PC-9 (cell line): Measurements from ENCODE around the gene SHISA6. TPM values are rescaled to one million over a fixed set of nuclear protein-coding genes. Genes with fewer than 3 reads are reported as not detected.

ENCODE experiments used
- BruUV-seq: library from RNA; stranded (reverse); fragments of 400-500 nt; replicated peaks from 2 replicates; lab custom pipeline; 2021; lab: Mats Ljungman, UMichigan
- CTCF ChIA-PET: fragments of 300-600 bp; sonication (Branson Sonifier 250); formaldehyde crosslinking; loops from one replicate; lab custom pipeline; 2022; ENCODE audit warnings: antibody characterized with exemption; lab: Charles Lee
- POLR2A ChIA-PET: fragments of 300-600 bp; sonication (Branson Sonifier 250); formaldehyde crosslinking; loops from one replicate; lab custom pipeline; 2022; ENCODE audit warnings: antibody characterized with exemption; ENCODE audit not compliant: unreplicated experiment; lab: Charles Lee
- DNase-seq, 2 experiments: peaks; one replicate each; pipeline versions ENCODE4 v3.0.0 to v3.0.0-alpha.2; 2015 to 2022; ENCODE audit warnings: mixed read lengths in 1 of 2
- H2AFZ ChIP-seq: fragments of 200-600 bp; sonication (generic); 2 replicates; pipeline ENCODE4 v1.8.1; 2017; ENCODE audit warnings: antibody characterized with exemption
- H3F3A ChIP-seq: fragments of 200-600 bp; sonication (generic); 2 replicates; pipeline ENCODE4 v1.8.1; 2017; ENCODE audit warnings: antibody characterized with exemption, mild to moderate bottlenecking, low read depth; ENCODE audit not compliant: insufficient read depth
- H3K27ac ChIP-seq: fragments of 200-600 bp; sonication (generic); 2 replicates; pipeline ENCODE4 v1.6.1; 2016; ENCODE audit warnings: mixed run types
- H3K27me3 ChIP-seq: fragments of 200-600 bp; sonication (generic); 2 replicates; pipeline ENCODE4 v1.6.1; 2016; ENCODE audit warnings: low read depth, mixed run types; ENCODE audit not compliant: insufficient read depth
- H3K36me3 ChIP-seq: fragments of 200-600 bp; sonication (generic); 2 replicates; pipeline ENCODE4 v1.6.1; 2016; ENCODE audit warnings: low read depth, mixed run types
- H3K4me1 ChIP-seq: fragments of 200-600 bp; sonication (generic); replicated peaks from 2 replicates; pipeline ENCODE4 v1.6.1; 2016; ENCODE audit warnings: mixed run types; ENCODE audit not compliant: insufficient read depth
- H3K4me2 ChIP-seq: fragments of 200-600 bp; sonication (generic); 2 replicates; pipeline ENCODE4 v1.6.1; 2017; ENCODE audit warnings: mixed run types
- H3K4me3 ChIP-seq: fragments of 200-600 bp; sonication (generic); 2 replicates; pipeline ENCODE4 v1.6.1; 2016; ENCODE audit warnings: mixed run types
- H3K79me2 ChIP-seq: fragments of 200-600 bp; sonication (generic); 2 replicates; pipeline ENCODE4 v1.6.1; 2017; ENCODE audit warnings: low read depth, mixed run types
- H3K9me2 ChIP-seq: fragments of 200-600 bp; sonication (generic); 2 replicates; pipeline ENCODE4 v1.8.1; 2017; ENCODE audit warnings: mild to moderate bottlenecking; ENCODE audit not compliant: insufficient read depth
- H3K9me3 ChIP-seq: fragments of 200-600 bp; sonication (generic); 2 replicates; pipeline ENCODE4 v1.8.1; 2016; ENCODE audit warnings: low read depth; ENCODE audit not compliant: insufficient read depth
- H4K20me1 ChIP-seq: fragments of 200-600 bp; sonication (generic); 2 replicates; pipeline ENCODE4 v1.8.1; 2017; ENCODE audit not compliant: insufficient read depth
- EZH2 ChIP-seq: fragments of 200-600 bp; sonication (generic); IDR thresholded peaks from 2 replicates; pipeline ENCODE4 v1.8.0; 2017; ENCODE audit warnings: antibody characterized with exemption, low read depth
- intact Hi-C: fragments of 100-400 bp; cut with micrococcal nuclease; formaldehyde crosslinking; loops from one replicate; pipeline ENCODE4 v1.10.0; 2022; ENCODE audit not compliant: unreplicated experiment
- total RNA-seq: library from RNA; stranded (reverse); gene quantifications from 2 replicates; pipeline ENCODE4 v1.2.3, GENCODE V29; 2021
- TF ChIP-seq, protein P1 (sequence below): fragments of 200-600 bp; sonication (generic); conservative IDR thresholded peaks from 2 replicates; pipeline ENCODE4 v1.6.1; 2017; ENCODE audit warnings: mixed run types, antibody characterized with exemption, mild to moderate bottlenecking, moderate library complexity

Gene SHISA6
- total RNA-seq, 1 experiment from 2014 or later, result not detected

DNA sequence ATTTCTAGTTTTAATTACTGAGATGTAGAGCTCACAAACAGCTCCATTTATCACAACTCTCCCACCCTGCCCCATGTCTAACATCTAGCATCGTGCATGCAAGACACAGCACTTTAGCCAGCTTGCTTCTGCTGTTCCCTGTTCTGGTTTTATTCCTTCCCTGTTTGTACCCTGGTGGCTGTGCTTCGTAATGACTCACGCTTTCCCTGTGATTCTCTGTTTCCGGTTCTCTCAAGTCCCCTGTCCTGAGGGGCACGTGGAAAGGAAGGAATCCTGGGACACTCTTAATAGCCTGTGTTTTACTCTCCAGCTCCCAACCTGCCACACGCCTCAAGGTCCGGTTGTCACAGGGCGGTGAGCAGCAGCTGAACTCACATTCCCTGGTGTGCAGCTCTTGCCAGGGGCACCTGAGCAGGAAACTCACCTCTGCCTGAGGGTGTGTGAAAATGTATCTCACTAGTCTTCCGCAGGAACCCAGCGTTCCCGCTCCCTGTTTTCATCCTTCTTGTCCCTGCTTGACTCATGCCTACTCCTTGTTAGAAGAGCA is 10.6 kb downstream of the SHISA6 start:
- Histone ChIP-seq H3K4me2 (no peak overlapping the region), H3F3A (no peaks in the 10 kb centered on the region), H3K4me3 (no peak overlapping the region), H3K27me3 (peaks cover 46% of the 10 kb centered on the region), H2AFZ (no peak overlapping the region), H3K79me2 (no peaks in the 10 kb centered on the region), H3K4me1 (no peaks in the 10 kb centered on the region), H3K9me2 (no peaks in the 10 kb centered on the region), H4K20me1 (no peaks in the 10 kb centered on the region), H3K36me3 (no peaks in the 10 kb centered on the region), H3K9me3 (no peaks in the 10 kb centered on the region), H3K27ac (no peak overlapping the region)
- CTCF ChIA-PET, result no interaction called here
- POLR2A ChIA-PET, result interaction anchor here (0.5 kb wide), 1 partner anchor 745 kb away, joined by 3 read pairs; no protein-coding TSS in a partner anchor
- intact Hi-C loops, result no loop called here
- no peak for DNase-seq
- no TSS peak for BruUV-seq
- TF ChIP-seq, protein P1, sequence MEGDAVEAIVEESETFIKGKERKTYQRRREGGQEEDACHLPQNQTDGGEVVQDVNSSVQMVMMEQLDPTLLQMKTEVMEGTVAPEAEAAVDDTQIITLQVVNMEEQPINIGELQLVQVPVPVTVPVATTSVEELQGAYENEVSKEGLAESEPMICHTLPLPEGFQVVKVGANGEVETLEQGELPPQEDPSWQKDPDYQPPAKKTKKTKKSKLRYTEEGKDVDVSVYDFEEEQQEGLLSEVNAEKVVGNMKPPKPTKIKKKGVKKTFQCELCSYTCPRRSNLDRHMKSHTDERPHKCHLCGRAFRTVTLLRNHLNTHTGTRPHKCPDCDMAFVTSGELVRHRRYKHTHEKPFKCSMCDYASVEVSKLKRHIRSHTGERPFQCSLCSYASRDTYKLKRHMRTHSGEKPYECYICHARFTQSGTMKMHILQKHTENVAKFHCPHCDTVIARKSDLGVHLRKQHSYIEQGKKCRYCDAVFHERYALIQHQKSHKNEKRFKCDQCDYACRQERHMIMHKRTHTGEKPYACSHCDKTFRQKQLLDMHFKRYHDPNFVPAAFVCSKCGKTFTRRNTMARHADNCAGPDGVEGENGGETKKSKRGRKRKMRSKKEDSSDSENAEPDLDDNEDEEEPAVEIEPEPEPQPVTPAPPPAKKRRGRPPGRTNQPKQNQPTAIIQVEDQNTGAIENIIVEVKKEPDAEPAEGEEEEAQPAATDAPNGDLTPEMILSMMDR, result no peak
- no peak for TF ChIP-seq EZH2

DNA sequence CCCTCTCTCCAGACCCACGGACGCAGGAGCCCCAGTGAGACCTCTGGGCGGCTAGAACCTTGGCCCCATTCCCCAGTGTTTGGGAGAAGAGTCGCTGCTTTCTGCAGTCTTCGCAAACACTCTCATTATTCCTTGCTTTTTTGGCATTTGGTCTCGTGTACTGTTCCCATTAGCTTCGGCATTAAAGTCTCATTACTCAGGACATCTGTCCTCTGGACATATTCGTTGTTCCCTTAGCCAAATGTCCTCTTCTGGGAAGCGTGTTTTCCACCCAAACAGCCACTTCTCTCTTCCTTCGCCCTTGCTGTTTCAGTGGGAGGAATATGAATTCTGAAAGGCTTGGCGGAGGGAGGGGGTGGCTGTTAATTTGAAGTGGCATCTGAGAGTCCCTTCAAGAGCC is 11.1 kb downstream of the SHISA6 start:
- Histone ChIP-seq H3K4me2 (no peak overlapping the region), H3K27ac (no peak overlapping the region), H3K27me3 (peaks cover 51% of the 10 kb centered on the region), H3F3A (no peaks in the 10 kb centered on the region), H4K20me1 (no peaks in the 10 kb centered on the region), H3K9me3 (no peaks in the 10 kb centered on the region), H3K36me3 (no peaks in the 10 kb centered on the region), H3K4me3 (no peak overlapping the region), H2AFZ (no peak overlapping the region), H3K9me2 (no peaks in the 10 kb centered on the region), H3K79me2 (no peaks in the 10 kb centered on the region), H3K4me1 (no peaks in the 10 kb centered on the region)
- CTCF ChIA-PET, result no interaction called here
- POLR2A ChIA-PET, result no interaction called here
- intact Hi-C loops, result no loop called here
- TF ChIP-seq, protein P1, result no peak
- TF ChIP-seq EZH2, result no peak
- no peak for DNase-seq
- BruUV-seq, result no TSS peak

DNA sequence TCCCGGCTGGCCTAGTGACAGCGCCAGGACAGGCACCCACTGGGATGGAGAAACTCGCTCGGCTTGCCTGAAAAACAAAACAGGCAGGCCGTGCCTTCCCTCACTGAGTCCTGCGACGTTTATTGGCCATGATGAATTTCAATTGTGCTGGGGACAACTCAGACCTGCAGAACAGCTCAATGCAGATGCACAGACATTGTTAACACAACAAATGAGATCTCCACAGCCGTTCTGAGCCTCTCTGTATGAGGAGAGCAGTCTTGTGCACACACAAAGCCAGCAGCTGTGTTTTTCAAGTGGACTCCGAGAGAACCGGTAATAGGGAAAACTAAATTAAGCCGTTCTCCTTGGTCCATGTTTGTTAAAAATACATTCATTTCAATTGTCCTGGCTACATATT is 15.9 kb downstream of the SHISA6 start:
- intact Hi-C loops, result no loop called here
- CTCF ChIA-PET, result no interaction called here

More for the DNA sequence above, 15.9 kb downstream of the SHISA6 start:
- Histone ChIP-seq H4K20me1 (no peaks in the 10 kb centered on the region), H3K9me2 (no peaks in the 10 kb centered on the region), H3K27ac (no peak overlapping the region), H3K4me3 (no peak overlapping the region), H2AFZ (no peak overlapping the region), H3K9me3 (no peaks in the 10 kb centered on the region), H3K4me2 (no peak overlapping the region), H3K36me3 (no peaks in the 10 kb centered on the region), H3F3A (no peaks in the 10 kb centered on the region), H3K4me1 (no peaks in the 10 kb centered on the region), H3K79me2 (no peaks in the 10 kb centered on the region), H3K27me3 (peaks cover 42% of the 10 kb centered on the region)
- POLR2A ChIA-PET, result no interaction called here
- no TSS peak for BruUV-seq
- DNase-seq, result no peak
- no peak for TF ChIP-seq EZH2
- TF ChIP-seq, protein P1, result no peak
